Omental fat pad (tissue), 4 donors: Measurements from ENCODE around the gene TSN. TPM values are rescaled to one million over a fixed set of nuclear protein-coding genes. Genes with fewer than 3 reads are reported as not detected.
A peak's percentile ranks its signal among the peaks of the same experiment; 100 is the strongest.
"Not testable (repeated sequence)": the region's sequence is repeated elsewhere in the genome, so short reads cannot be mapped to it uniquely, and the experiment has no call there.

ENCODE experiments used
- ATAC-seq: fragments of 150-250 bp; one replicate; pipeline ENCODE4 v1.9.1; 2016; ENCODE audit warnings: mild to moderate bottlenecking, moderate library complexity; ENCODE audit not compliant: low FRiP score
- DNase-seq: peaks from one replicate; pipeline ENCODE4 v3.0.0-alpha.2; 2019; ENCODE audit warnings: low spot score
- CTCF ChIP-seq, 3 donors: fragments of 450-650 bp; IDR thresholded peaks; one replicate each; pipeline ENCODE4 v1.5.1; 2016 to 2017; ENCODE audit warnings: antibody characterized with exemption in 3 of 3, mild to moderate bottlenecking in 3 of 3, moderate library complexity in 2 of 3
- total RNA-seq, 4 donors: library from RNA; depleted of rRNA; stranded (reverse); fragments of >200 nt; gene quantifications; one replicate each; pipeline ENCODE4 v1.1.0, GENCODE V29; 2016

The TSN gene
- total RNA-seq, 4 donors from 2014 or later, result 28.3 to 39.5 (median 33.2) TPM

GRCh38 chr2:121731366-121731765, 24.1 kb upstream of the TSN start:
- no peak for DNase-seq
- no peak for ATAC-seq
- no peak for TF ChIP-seq CTCF (IDR thresholded peaks at IDR 0.05)

- DNase-seq, ATAC-seq: not testable (repeated sequence)
Observed at GRCh38 chr2:121734544-121734943, 20.9 kb upstream of the TSN start.

- TF ChIP-seq CTCF (IDR thresholded peaks at IDR 0.05), result no peak
Observed at GRCh38 chr2:121735518-121736074, 19.9 kb upstream of the TSN start.

GRCh38 chr2:121736140-121736461, 19.4 kb upstream of the TSN start:
- no peak for TF ChIP-seq CTCF (IDR thresholded peaks at IDR 0.05)
- ATAC-seq, result no peak
- no peak for DNase-seq

More at GRCh38 chr2:121735518-121736074, 19.9 kb upstream of the TSN start:
- DNase-seq (no peak), ATAC-seq (no peak)

GRCh38 chr2:121736462-121737336, 18.8 kb upstream of the TSN start, which contains the start of gene NIFK:
TSS of gene NIFK (minus strand) at chr2:121736875. CDS start at chr2:121736850, 25 bp downstream.
- ATAC-seq, result peak; percentile 99
- TF ChIP-seq CTCF (IDR thresholded peaks at IDR 0.05), result no peak
- peak; percentile 98 for DNase-seq

- DNase-seq (no peak), ATAC-seq (no peak)
- TF ChIP-seq CTCF (IDR thresholded peaks at IDR 0.05), result no peak
Observed at GRCh38 chr2:121740973-121741372, 14.5 kb upstream of the TSN start.

- no peak for ATAC-seq
- DNase-seq, result no peak
- TF ChIP-seq CTCF (IDR thresholded peaks at IDR 0.05), result no peak
Observed at GRCh38 chr2:121741450-121741849, 14.0 kb upstream of the TSN start.
